OCI-LY1 (cell line): ENCODE measurements around the gene KIFC3.

Experiments used
- H2AFZ ChIP-seq: fragments of 200-600 bp; sonication (generic), shearing (Covaris generic); 2 replicates; pipeline ENCODE4 v1.6.0; 2014; ENCODE audit warnings: antibody characterized with exemption, mild to moderate bottlenecking, low read length
- H3F3A ChIP-seq: fragments of 200-600 bp; sonication (generic), shearing (Covaris generic); 2 replicates; pipeline ENCODE4 v1.6.0; 2014; ENCODE audit warnings: mild to moderate bottlenecking, antibody characterized with exemption, low read length, moderate library complexity; ENCODE audit not compliant: insufficient read depth
- H3K27ac ChIP-seq: fragments of 200-600 bp; sonication (generic); 2 replicates; pipeline ENCODE4 v1.5.1; 2014; ENCODE audit warnings: low read length, mixed run types, mild to moderate bottlenecking, low read depth; ENCODE audit not compliant: poor library complexity, severe bottlenecking
- H3K27me3 ChIP-seq: fragments of 200-600 bp; sonication (generic); 2 replicates; pipeline ENCODE4 v1.6.0; 2014; ENCODE audit warnings: antibody characterized with exemption, mild to moderate bottlenecking, low read length, moderate library complexity; ENCODE audit not compliant: insufficient read depth
- H3K36me3 ChIP-seq: fragments of 200-600 bp; sonication (generic); 2 replicates; pipeline ENCODE4 v1.6.1; 2014; ENCODE audit warnings: mild to moderate bottlenecking, antibody characterized with exemption, low read length, moderate library complexity, mixed read lengths; ENCODE audit not compliant: insufficient read depth
- H3K4me1 ChIP-seq: fragments of 200-600 bp; sonication (generic); 2 replicates; pipeline ENCODE4 v1.5.1; 2014; ENCODE audit warnings: mild to moderate bottlenecking, low read length, moderate library complexity; ENCODE audit not compliant: insufficient read depth, severe bottlenecking
- H3K4me2 ChIP-seq: fragments of 200-600 bp; sonication (generic), shearing (Covaris generic); 2 replicates; pipeline ENCODE4 v1.6.1; 2014; ENCODE audit warnings: low read length
- H3K4me3 ChIP-seq: fragments of 200-600 bp; sonication (generic); 2 replicates; pipeline ENCODE4 v1.5.1; 2014; ENCODE audit warnings: low read length, low read depth, mild to moderate bottlenecking, mixed read lengths; ENCODE audit not compliant: poor library complexity, severe bottlenecking
- H3K79me2 ChIP-seq: fragments of 200-600 bp; shearing (Covaris generic); 2 replicates; pipeline ENCODE4 v1.6.1; 2016; ENCODE audit warnings: mixed run types, low read length, mixed read lengths; ENCODE audit not compliant: insufficient read depth
- H3K9ac ChIP-seq: fragments of 200-600 bp; sonication (generic), shearing (Covaris generic); 2 replicates; pipeline ENCODE4 v1.6.1; 2014; ENCODE audit warnings: mild to moderate bottlenecking, low read length, mixed read lengths
- H3K9me2 ChIP-seq: fragments of 200-600 bp; sonication (generic), shearing (Covaris generic); 2 replicates; pipeline ENCODE4 v1.6.1; 2014; ENCODE audit warnings: low read depth, mild to moderate bottlenecking, low read length, mixed read lengths
- H3K9me3 ChIP-seq: fragments of 200-600 bp; shearing (Covaris generic); 2 replicates; pipeline ENCODE4 v1.6.1; 2014; ENCODE audit warnings: low read length, mixed read lengths
- H4K20me1 ChIP-seq: fragments of 200-600 bp; sonication (generic), shearing (Covaris generic); 2 replicates; pipeline ENCODE4 v1.6.0; 2016; ENCODE audit warnings: mild to moderate bottlenecking, low read length; ENCODE audit not compliant: insufficient read depth
- EZH2 ChIP-seq: fragments of 200-600 bp; sonication (generic), shearing (Covaris generic); IDR thresholded peaks from 2 replicates; pipeline ENCODE4 v1.8.0; 2017; ENCODE audit warnings: borderline replicate concordance, mixed run types, mild to moderate bottlenecking, antibody characterized with exemption, low read length, moderate library complexity, mixed read lengths
- TF ChIP-seq, protein P1 (sequence below): fragments of 200-600 bp; sonication (generic), shearing (Covaris generic); IDR thresholded peaks from 2 replicates; pipeline ENCODE4 v1.5.1; 2017; ENCODE audit warnings: mild to moderate bottlenecking, antibody characterized with exemption, low read length, moderate library complexity, mixed read lengths

Gene KIFC3

DNA sequence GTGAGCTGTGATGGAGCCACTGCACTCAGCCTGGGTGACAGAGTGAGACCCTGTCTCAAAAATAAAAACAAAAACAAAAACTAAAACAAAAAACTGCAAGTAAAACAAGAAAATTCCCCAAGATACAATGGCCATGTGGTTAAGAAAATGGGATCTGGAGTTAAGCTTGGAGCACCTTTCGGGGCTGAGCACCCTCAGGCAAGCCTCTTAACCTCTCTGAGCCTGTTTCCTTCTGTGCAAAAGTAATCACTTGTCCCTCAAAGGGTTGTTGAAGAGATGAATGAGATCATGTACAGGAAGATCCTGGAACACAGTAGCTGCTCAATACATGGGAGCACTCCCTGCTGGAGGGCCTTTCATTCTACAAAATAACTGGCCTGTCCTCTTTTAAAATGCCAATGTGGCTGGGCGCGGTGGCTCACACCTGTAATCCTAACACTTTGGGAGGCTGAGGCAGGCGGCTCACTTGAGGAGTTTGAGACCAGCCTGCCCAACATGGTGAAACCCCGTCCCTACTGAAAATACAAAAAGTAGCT lies 19.8 kb upstream of the KIFC3 start:
- H3K4me1 ChIP-seq, result no peaks in the 10 kb centered on the region

GRCh38 chr16:57821149-57821971 lies 19.1 kb upstream of the KIFC3 start:
- H3K79me2 ChIP-seq, result no peaks in the 10 kb centered on the region
- H3K9me3 ChIP-seq, result no peaks in the 10 kb centered on the region
- no peak overlapping the region for H3K9ac ChIP-seq
- no peak overlapping the region for H2AFZ ChIP-seq
- H3K9me2 ChIP-seq, result no peaks in the 10 kb centered on the region
- H3K27ac ChIP-seq, result no peak overlapping the region
- no peaks in the 10 kb centered on the region for H3F3A ChIP-seq
- H3K4me2 ChIP-seq, result no peak overlapping the region
- no peak overlapping the region for H3K4me3 ChIP-seq
- H3K36me3 ChIP-seq, result no peaks in the 10 kb centered on the region
- TF ChIP-seq, protein P1, sequence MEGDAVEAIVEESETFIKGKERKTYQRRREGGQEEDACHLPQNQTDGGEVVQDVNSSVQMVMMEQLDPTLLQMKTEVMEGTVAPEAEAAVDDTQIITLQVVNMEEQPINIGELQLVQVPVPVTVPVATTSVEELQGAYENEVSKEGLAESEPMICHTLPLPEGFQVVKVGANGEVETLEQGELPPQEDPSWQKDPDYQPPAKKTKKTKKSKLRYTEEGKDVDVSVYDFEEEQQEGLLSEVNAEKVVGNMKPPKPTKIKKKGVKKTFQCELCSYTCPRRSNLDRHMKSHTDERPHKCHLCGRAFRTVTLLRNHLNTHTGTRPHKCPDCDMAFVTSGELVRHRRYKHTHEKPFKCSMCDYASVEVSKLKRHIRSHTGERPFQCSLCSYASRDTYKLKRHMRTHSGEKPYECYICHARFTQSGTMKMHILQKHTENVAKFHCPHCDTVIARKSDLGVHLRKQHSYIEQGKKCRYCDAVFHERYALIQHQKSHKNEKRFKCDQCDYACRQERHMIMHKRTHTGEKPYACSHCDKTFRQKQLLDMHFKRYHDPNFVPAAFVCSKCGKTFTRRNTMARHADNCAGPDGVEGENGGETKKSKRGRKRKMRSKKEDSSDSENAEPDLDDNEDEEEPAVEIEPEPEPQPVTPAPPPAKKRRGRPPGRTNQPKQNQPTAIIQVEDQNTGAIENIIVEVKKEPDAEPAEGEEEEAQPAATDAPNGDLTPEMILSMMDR, result no peak
- no peak for TF ChIP-seq EZH2
- no peaks in the 10 kb centered on the region for H4K20me1 ChIP-seq
- H3K4me1 ChIP-seq, result no peaks in the 10 kb centered on the region
- no peaks in the 10 kb centered on the region for H3K27me3 ChIP-seq

More for the DNA sequence above, 19.8 kb upstream of the KIFC3 start:
- TF ChIP-seq, protein P1, result no peak
- TF ChIP-seq EZH2, result no peak
- no peaks in the 10 kb centered on the region for H3F3A ChIP-seq
- H3K4me2 ChIP-seq, result no peak overlapping the region
- no peaks in the 10 kb centered on the region for H3K27me3 ChIP-seq
- no peaks in the 10 kb centered on the region for H3K9me2 ChIP-seq
- H2AFZ ChIP-seq, result no peak overlapping the region
- H3K9ac ChIP-seq, result no peak overlapping the region
- no peak overlapping the region for H3K4me3 ChIP-seq
- H3K79me2 ChIP-seq, result no peaks in the 10 kb centered on the region
- no peaks in the 10 kb centered on the region for H4K20me1 ChIP-seq
- H3K36me3 ChIP-seq, result no peaks in the 10 kb centered on the region
- no peak overlapping the region for H3K27ac ChIP-seq
- H3K9me3 ChIP-seq, result no peaks in the 10 kb centered on the region

DNA sequence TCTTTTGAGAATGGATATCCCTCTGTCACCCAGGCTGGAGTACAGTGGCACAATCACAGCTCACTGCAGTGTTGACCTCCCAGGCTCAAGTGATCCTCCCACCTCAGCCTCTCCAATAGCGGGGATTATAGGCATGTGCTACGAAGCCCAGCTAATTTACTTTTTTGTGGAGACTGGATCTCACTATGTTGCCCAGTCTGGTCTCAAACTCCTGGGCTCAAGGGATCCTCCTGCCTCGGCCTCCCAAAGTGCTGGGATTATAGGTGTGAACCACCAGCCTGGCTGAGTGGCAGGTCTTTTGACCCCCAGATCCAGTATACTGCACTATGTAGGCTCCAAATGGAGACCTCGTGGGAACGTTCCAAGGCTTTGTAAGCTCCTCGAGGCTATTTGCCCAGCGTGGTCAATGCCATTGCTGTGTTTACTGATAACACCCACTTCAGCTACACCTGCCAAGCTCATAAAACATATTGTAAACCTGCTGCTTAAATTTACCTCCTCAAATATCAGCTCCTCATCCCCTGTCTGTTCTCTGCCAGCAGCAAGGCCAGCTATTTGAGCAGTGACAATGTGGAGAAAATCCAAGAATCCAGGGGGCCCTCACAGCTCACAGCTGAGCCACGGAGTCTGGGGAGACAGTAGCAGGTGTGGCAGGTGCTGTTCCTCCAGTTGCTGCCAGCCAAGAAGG lies 16.2 kb upstream of the KIFC3 start:
- H3K36me3 ChIP-seq, result no peaks in the 10 kb centered on the region
- no peak overlapping the region for H3K4me3 ChIP-seq
- no peaks in the 10 kb centered on the region; the same call in 1 of the 2 replicates for H3K27me3 ChIP-seq
- H4K20me1 ChIP-seq, result no peaks in the 10 kb centered on the region
- H3K79me2 ChIP-seq, result no peaks in the 10 kb centered on the region
- no peak overlapping the region for H3K27ac ChIP-seq
- H2AFZ ChIP-seq, result no peak overlapping the region
- no peak overlapping the region for H3K4me2 ChIP-seq
- H3K9ac ChIP-seq, result no peak overlapping the region
- TF ChIP-seq, protein P1, result no peak
- TF ChIP-seq EZH2, result no peak
- H3K9me3 ChIP-seq, result no peaks in the 10 kb centered on the region
- H3K4me1 ChIP-seq, result no peaks in the 10 kb centered on the region
- no peaks in the 10 kb centered on the region for H3F3A ChIP-seq
- H3K9me2 ChIP-seq, result no peaks in the 10 kb centered on the region
